HG02678 (cell line): Measurements from ENCODE around the gene RGS6.

Experiments
- ATAC-seq: cut with Tn5 transposase; IDR thresholded peaks from one replicate; pipeline ENCODE4 v1.9.1; 2021; ENCODE audit warnings: mild to moderate bottlenecking, moderate library complexity; ENCODE audit not compliant: unreplicated experiment

The RGS6 gene

DNA sequence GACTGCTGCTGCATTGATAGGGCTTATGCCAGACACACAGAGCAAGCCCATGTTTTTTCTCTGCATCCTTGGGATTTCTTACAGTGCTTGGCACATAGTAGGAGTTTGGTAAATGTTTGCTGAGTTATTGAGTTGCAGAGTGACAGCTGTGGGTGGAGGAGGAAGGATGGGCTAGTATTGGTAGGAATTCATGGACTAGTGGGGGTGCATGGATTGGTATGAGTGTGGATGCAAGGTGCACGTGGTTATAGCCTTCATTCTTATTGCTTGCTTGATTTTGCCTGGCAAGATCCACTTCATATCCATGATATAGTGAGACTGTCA lies 11.4 kb downstream of the RGS6 start:
- ATAC-seq, result no peak

DNA sequence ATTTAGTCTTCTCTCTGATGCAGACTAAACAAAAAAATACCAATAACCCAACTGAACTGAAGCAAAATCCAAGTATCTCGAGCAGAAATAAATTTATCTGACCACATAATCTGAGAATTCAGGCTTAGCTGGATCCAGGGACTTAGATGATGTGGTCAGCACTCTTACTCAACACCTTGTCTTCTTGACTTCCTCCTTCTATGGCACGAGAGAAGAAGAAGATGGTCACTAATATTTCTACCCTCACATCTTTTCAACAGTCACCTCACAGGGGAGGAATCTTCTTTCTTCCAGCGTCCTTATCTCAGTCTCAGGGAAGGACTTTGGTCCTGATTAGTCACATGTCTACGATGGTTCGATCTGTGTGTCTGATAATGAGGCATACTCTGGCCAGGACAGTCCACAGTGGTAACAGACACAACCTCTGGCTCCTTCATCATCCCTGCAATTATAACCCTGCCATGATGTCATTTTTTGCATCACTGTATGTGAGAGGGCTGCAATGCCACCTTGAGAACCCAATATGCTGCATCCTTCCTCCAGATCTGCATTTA lies 15.8 kb downstream of the RGS6 start:
- ATAC-seq, result no peak

DNA sequence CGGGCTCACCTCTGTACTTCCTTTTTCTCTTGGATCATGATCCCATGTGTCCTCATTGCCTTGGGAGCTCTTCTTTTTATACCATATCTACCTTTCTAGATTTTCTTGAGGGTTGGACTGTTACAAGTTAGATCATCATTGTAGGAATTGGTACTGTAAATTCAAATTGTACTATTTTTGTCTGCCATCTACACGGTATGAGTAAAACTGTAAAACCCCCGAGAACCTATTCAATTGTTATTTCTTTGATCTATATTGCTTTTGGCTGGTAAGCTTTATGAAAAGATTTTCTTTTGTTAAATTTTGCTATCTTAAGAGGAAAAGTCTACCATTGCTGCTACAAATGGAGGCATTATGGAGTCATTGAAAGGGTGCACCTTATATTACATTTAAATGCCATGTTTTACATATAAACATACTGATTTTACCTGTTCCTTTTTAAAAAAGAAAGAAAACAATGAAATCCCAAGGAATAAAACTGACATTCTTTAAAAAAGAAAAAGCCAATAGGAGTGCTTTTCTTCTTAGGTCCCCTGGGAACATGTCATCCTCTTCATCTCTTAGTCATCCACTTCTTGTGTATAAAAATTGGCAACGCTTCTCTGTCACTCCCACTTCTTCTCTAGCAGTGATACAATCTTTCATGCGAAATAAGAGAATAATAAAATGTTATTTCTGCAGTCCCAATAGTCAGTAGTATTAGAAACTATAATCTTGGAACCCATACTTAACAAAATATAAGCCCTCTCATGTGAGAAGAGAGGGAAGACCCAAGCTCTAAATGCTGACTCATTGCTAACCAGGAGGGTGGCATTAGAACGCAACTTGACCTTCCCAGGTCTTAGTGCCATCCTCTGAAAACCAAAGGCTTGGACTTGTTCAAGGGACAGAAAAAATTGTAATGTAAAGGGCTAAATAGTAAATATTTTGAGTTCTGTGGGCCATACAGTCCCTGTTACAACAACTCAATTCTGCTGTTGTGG lies 20.4 kb downstream of the RGS6 start:
- ATAC-seq, result no peak

DNA sequence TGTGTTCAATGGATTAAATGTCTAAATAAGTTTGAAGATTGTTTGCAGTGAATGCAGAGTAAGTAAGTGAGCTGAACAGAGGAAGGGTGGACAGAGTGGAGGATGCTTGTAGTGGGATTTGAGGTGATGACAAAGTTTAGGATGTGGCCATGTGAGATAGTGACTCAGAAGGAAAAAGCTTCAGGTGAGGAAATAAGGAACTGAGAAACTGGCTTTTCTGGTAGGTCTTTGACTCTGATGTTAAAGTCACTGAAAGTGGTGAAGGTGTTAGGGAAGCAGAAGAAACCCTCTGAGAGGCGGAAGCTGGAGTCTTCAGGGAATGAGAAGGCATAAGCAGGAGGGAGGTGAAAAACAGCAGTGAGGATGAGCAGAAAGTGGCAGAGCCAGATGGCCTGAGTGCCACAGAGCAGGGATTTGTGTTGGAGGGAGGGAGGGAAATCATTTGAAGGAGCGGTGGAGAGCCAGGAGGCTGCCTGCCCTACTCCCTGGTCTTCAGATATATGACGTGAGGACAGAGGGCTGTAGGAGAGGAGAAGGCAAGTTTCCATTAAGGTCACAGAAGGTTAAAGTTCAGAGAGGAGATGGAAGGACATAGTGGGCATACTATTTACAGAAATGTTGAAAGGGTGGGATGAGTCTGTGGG lies 24.8 kb downstream of the RGS6 start:
- no peak for ATAC-seq

DNA sequence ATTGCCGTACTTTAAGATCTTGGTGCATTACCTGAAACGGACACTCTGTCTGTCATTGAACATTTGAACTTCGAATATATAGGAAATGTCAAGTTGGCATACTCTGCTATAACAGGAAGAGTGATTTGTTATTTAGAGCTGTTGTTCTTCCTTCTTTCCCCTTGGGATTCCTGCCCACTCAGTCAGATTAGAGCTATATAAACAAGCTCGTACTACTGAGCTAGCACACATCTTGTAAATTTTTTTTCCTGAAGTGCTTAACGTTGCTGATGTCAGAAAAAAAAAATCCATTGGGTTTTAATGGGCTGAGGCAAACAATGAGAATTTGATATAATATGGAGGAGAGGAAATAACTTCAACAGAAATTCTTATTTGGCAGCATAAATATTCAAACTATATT lies 26.8 kb downstream of the RGS6 start:
- ATAC-seq, result no peak

DNA sequence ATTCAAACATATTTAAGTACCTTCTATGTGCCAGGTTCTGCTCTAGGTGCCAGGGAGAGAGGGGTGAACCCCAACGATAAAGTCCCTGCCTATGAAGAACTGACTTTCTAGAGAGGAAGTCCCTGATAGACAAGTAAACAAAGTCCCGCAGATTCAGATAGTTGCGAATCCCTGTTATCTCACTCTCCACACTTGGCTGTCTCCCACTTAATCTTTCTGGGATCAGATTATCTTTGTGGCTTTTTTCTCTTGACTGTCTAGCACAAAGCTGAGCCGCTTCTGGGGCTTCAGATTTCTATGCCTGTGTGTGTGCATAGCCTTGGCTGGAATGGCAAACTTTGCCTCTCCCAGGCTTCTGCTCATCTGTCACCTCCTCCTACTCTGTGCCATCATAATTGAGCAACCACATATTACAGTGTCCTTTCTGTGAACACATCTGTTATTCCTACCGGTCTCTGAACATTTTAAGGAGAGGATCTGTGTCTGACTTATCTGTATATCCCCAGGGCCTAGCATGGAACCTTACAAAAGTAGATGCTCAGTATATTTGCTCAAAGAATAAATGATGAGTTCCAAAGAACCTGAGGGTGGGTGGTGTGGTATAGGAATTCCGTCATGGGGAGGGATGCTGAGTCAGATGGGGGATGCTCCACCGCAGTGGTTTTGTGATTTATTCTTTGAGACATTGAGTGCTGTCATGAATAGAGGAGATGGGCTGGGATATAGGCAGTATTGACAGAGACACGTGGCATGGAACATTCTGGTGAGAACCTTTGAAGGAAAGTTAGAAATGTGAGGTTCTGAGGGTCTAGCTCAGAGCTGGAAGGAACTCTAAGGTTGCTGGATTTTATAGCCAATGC lies 28.5 kb downstream of the RGS6 start:
- ATAC-seq, result no peak

DNA sequence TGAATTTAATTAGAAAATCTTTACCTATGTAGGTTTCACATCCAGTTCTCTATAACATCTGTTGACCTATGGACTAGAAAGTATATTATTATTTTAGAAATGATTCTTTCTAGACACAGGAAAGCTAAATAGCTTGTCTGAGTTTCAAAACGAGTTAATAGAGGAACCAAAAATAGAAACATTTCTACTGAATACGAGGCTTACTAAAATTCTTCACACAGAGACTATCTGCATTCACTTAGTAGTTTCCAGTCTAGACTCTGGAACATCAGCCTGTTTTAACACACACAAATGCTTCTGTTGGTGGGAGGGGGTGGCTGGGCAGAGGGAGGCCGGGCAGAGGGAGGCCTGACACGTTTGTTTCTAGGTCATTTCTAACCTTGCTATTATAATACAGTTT lies 29.7 kb downstream of the RGS6 start:
- ATAC-seq, result no peak

DNA sequence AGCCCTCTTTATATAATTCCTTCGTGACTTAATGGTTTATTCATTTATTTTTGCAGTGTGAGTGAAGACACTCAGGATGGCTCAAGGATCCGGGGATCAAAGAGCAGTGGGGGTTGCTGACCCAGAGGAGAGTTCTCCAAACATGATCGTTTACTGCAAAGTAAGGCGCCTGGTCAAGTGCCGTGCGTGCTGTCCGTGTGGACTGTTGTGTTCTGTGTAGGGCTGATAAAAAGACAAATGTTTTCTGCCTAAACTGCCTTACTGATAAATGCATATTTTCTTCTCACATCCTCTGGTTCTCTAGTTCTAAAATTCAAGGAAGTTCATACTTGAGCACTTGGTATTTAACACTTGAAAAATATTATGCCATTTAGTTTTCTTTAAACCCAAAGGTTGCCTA lies 32.5 kb downstream of the RGS6 start:
- no peak for ATAC-seq

DNA sequence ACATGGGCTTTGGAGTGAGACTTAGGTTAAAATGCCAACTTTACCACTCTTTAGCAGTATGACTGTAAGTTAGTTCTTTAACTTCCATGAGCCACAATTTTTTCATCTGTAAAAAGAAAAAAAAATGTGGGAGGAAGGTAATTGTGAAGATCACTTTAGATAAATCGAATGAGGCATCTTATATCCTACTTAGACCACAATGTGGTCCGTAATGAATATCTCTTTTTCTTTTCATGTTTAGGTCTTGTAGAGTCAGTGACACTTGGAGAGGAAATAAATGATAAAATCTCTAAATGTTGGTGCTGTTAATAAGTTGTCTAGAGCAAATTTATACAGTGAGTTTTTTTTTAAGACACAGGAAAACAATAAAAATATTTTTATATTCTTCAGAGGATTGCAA lies 34.3 kb downstream of the RGS6 start:
- no peak for ATAC-seq

DNA sequence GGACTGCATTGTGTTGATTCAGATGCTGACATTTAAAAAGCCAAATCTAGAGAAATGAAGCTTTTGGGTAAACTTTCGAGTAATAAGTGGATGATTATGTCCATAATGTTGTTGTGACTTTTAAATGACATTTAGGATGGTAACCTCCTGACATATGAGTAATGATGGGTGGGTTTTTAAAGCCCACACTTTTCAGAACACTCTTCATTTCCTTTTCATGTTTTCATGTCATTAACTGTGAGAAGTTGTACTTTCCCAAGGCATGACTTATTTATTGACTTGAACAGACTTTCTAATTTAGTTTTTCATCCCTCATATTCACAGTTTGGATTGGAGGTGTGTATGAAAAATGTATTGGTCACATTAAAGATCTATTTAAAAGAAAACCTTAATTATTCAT lies 35.5 kb downstream of the RGS6 start:
- ATAC-seq, result no peak

DNA sequence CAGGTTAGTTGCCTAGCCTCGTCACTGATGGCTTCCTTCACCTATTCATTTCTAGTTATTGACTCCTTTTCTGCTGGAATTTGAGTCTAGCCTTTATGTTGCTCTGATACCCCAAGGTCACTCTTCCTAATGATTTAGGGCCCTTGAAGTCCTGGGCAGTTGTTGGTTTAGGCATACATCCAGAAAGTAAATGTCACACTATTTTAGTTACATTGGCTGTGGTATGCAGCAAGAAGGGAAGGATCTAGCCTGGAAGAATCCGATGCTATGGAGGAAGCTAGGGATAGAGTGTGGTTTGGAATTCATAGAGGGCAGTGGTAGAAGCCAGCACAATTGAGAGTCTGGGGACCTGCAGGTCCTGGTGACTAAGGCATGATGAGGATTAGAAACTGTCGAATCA lies 38.0 kb downstream of the RGS6 start:
- no peak for ATAC-seq

DNA sequence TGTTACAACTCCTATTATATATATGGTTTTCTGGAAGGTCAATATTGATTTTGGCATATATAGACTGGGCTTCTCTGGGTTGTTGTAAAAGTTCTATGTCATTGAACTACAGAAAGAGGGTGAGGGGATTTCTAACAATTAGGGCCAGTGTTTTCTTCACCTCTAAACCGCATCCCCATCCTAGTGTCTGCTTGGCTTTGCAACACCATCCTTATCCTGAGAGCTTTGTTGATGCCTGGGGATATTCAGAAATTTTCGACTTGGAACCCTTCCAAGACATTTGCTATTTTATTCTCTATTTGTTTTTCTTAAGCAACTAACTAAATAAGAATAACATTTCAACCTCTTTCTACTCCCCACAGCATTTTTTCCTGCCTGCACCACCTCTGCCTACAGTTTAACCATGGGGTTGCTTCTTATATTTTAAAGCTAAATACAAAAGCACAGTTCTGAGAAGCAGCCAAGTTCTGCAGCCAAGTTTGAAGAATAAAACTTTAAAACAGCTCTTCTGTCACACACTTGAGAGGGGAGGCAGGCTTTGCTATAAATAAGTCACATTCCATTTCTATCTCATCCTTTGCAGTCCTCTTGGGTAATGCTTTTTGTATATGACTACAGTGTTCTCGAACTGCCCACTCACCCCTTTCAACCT lies 53.4 kb downstream of the RGS6 start:
- no peak for ATAC-seq

DNA sequence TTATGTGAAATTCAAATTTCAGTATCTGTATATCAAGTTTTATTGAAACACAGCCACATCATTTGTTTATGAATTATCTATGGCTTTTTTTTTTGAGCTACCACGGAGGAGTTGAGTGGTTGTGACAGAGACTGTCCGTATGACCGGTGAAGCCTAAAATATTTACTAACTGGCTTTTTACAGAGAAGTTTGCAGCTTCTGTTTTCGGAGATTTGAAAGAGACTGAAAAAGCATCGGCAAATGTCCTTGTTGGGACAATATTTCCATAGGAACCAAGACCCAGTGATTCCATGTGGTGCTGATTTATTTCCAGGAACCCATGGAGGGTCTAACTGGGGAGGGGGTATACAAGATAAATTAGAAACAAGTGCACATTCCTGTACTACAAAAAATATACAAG lies 56.2 kb downstream of the RGS6 start:
- ATAC-seq, result no peak

DNA sequence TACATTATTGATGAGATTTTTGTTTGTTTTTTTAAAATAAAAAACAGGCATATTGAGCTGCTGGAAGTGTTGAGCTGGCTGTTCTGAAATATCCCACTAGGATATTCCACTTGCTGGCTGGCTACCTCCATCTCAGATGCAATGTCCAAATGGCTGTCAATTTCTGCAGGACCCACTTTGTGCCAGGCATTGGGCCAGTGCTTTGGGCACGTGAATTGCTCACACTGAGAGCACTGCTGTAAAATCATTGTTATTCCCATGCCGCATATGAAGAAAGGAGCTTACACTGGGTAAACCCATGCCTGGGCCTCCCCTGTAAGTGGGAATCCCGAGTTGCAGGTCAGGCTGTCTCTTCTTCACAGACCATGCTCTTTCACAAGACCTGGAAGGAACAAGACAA lies 56.7 kb downstream of the RGS6 start:
- no peak for ATAC-seq

DNA sequence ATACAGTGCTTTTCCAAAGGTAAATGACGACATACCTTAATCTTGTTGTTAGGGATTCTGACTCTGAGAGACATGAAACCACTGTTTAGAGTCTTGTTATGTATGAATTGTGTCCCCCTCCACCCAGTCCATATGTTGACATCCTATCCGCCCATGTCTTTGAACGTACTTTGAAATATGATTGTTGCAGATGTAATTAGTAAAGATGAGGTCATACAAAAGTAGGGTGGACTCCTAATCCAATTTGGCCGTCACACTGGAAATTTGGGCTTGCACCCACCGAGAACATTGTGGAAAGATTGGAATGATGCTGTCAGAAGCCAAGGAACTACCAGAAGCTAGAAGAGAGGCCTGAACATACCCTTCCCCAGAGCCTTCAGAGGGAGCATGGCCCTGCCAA lies 62.2 kb downstream of the RGS6 start:
- ATAC-seq, result no peak

DNA sequence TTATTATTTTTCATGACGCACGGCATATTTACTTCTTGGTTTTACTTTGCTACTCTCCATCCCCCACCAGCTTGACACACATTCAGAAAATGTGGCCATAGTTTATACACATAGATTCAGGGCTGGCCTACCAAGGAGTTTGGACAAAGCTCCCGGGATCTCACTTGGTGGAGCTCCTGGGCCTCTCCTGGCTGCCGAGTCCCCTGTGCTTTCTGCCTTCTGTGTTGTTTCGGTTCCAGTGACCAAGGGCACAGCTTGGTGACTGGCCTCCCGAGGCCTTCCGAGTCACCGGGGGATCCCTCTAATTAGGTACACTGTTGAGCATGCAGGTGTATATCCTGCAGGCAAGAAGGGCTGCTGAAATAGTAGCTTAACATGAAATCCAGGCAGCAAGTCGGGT lies 63.5 kb downstream of the RGS6 start:
- no peak for ATAC-seq

DNA sequence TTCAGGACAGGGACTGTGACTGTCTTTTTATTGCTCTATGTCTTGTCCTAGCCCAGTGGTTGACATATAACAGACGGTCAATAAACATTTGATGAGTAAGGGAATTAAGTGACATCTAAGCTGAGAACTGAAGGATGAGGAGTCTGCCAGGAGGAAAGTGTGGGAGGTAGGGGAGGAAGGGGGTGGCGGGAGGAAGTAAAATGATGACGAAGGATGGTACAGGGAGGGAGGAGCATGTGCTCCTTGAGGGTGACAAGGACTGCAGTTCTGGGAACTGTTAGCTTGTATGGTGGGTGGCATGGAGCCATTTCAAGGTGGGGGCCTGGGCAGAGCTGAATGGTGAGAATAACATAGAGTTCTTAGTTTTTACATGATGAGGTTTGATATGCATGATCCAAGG lies 64.4 kb downstream of the RGS6 start:
- no peak for ATAC-seq

DNA sequence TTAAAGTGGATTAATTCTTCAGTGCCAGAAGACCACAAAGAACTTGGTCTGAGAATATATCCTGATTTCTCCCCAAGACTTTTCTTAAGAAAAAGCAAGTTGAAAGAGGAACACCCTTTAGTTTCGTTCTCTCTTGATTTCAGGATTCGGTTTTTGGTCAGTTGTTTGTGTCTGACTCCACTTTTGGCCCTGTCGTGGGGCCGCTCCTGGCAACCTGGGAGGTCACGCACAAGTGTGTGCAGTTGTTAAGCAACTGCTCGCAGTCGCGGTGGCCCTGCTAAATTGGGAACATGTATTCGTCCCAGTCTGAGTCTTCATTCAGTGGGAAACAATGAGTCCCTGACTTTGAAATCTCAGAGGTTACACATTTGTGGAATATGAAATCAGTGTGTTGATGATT lies 68.7 kb downstream of the RGS6 start:
- ATAC-seq, result no peak

DNA sequence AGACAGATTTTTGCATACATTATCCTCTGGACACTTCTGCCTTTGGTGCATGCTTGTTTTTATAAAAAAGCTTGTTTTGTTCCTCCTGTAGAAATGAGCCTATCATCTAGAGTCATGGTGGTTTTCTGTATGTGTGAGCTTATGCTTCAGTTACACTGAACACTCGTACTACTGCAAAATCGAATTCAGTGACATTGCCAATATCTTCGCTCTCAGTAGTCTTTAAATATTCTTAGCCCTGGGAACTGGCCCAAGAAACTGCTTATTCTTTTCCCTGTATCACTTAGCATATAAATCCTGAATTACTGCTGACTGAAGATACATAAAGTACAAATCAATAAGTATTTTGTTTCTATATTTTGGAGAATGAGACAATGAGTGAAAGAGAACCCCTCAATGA lies 70.5 kb downstream of the RGS6 start:
- ATAC-seq, result no peak

DNA sequence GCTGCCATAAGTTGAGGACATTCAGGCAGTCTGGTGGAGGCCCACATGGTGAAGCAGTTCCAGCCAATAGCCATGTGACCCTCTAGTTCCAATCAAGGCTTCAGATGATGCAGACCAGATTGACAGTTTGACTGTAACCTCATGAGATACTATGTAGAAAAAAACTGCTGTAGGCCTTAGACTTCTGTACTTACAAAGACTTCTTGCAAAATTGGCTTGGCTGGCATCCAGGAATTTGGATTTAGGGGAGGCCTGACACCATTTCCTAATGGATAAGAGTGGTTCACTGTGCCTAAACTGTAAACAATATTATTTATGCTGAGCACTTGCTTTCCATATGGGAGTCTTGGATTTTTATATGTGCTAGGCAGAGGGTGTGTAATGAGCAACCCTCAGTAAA lies 76.4 kb downstream of the RGS6 start:
- no peak for ATAC-seq

DNA sequence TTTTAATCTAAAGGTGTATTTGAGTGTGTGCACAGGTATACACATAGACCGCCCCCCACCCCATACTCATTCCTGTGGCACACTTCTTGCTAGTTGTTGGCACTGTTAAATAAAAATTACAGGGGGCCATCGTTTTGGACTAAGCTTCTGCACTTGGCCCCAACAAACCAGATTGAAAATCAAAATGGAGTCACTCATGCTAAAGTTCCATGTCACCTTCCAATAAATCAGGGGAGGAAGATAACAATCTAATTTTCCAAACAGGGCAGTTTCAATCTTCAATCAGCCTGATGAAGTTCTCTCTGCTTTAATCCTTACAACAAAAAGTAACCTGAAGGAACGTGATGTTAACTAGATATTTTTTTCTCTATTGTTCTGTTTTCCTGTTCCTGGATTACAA lies 78.2 kb downstream of the RGS6 start:
- no peak for ATAC-seq
